ENCODE measurements around the gene PHETA1.

The PHETA1 gene

GRCh38 chr12:111368291-111368787, 556 bp downstream of the PHETA1 start:
- DNase-seq, result no peak

- DNase-seq, result no peak
These were observed 1.2 kb downstream of the PHETA1 start for GRCh38 chr12:111367661-111368221.

GRCh38 chr12:111366583-111366982, 2.3 kb downstream of the PHETA1 start:
- no peak for DNase-seq

- DNase-seq, result no peak
These were observed 2.8 kb downstream of the PHETA1 start for GRCh38 chr12:111366075-111366474.

GRCh38 chr12:111363578-111363977, 5.3 kb downstream of the PHETA1 start:
- DNase-seq, result no peak

GRCh38 chr12:111362687-111363475, 6.0 kb downstream of the PHETA1 start:
- DNase-seq, result no peak

- no peak for DNase-seq
These were observed 6.9 kb downstream of the PHETA1 start for GRCh38 chr12:111361717-111362576.

- DNase-seq, result no peak
These were observed 7.7 kb downstream of the PHETA1 start for GRCh38 chr12:111361073-111361716.

GRCh38 chr12:111360325-111360930, 8.5 kb downstream of the PHETA1 start:
- DNase-seq, result no peak

GRCh38 chr12:111359914-111360276, 9.0 kb downstream of the PHETA1 start:
- no peak for DNase-seq

GRCh38 chr12:111359231-111359913, 9.5 kb downstream of the PHETA1 start:
- DNase-seq, result no peak

- no peak for DNase-seq
These were observed 13.5 kb downstream of the PHETA1 start for GRCh38 chr12:111355201-111355925.

GRCh38 chr12:111354511-111354910, 14.4 kb downstream of the PHETA1 start:
- no peak for DNase-seq

- no peak for DNase-seq
These were observed 15.1 kb downstream of the PHETA1 start for GRCh38 chr12:111353603-111354295.

- no peak for DNase-seq
These were observed 15.9 kb downstream of the PHETA1 start for GRCh38 chr12:111353026-111353425.

- no peak for DNase-seq
These were observed 16.4 kb downstream of the PHETA1 start for GRCh38 chr12:111352296-111352993.

- no peak for DNase-seq
These were observed 17.9 kb downstream of the PHETA1 start for GRCh38 chr12:111351026-111351425.

GRCh38 chr12:111349748-111350520, 19.0 kb downstream of the PHETA1 start:
- DNase-seq, result no peak

GRCh38 chr12:111349101-111349747, 19.7 kb downstream of the PHETA1 start:
- no peak for DNase-seq

All from NCI-H510A treated with DMSO at 0.1 percent for 48 hours (cell line).